K562 (cell line): Measurements from ENCODE around the gene ST6GALNAC6. TPM values are rescaled to one million over a fixed set of nuclear protein-coding genes. Genes with fewer than 3 reads are reported as not detected.

ENCODE experiments used
- ATAC-seq: fragments of 200-7000 bp; cut with Tn5 transposase; 3 replicates; pipeline ENCODE4 v1.9.1; 2020; ENCODE audit warnings: moderate library complexity
- BruUV-seq: library from RNA; stranded (reverse); fragments of 400-500 nt; replicated peaks from 2 replicates; lab custom pipeline; 2021; lab: Mats Ljungman, UMichigan
- CTCF ChIA-PET: fragments of 300-600 bp; formaldehyde crosslinking; extraction: SDS; loops from one replicate; lab custom pipeline; 2021; ENCODE audit warnings: low intra/inter-chr PET ratio; lab: Yijun Ruan, JAX
- POLR2A ChIA-PET: fragments of 300-600, 350-650 bp; sonication (Branson Sonifier 250); formaldehyde crosslinking; extraction: SDS; loops from one replicate; lab custom pipeline; 2021; ENCODE audit warnings: antibody characterized with exemption, inconsistent platforms; lab: Yijun Ruan, JAX
- DNase-seq, 4 experiments: peaks; one replicate each; pipeline versions ENCODE4 v3.0.0 to v3.0.0-alpha.2; 2011 to 2018; ENCODE audit warnings: low spot score in 3 of 4, mixed read lengths in 3 of 4; ENCODE audit errors: extremely low read depth in 1 of 4
- FAIRE-seq: peaks from 2 replicates; lab custom pipeline; 2011; peaks lifted over from hg19 to GRCh38; lab: Jason Lieb, UNC
- H2AFZ ChIP-seq: 2 replicates; pipeline ENCODE4 v1.6.0; 2011; ENCODE audit warnings: low read depth, low read length, control low read depth, inconsistent platforms
- H3K27ac ChIP-seq: fragments of 200-600 bp; 3 replicates; pipeline ENCODE4 v1.8.0; 2011; ENCODE audit warnings: low read depth, mild to moderate bottlenecking, control low read depth, inconsistent platforms, low read length, moderate library complexity, mixed read lengths; ENCODE audit errors: extremely low read depth
- H3K27me3 ChIP-seq, 2 experiments: fragments of 300-600 bp in 1 of 2; 2 replicates in 1 of 2; 3 replicates in 1 of 2; pipeline versions ENCODE4 v1.6.0 to v1.8.0; 2011; ENCODE audit warnings: inconsistent platforms in 2 of 2, low read length in 2 of 2, mild to moderate bottlenecking in 1 of 2, mixed read lengths in 1 of 2, moderate library complexity in 1 of 2; ENCODE audit not compliant: control insufficient read depth in 2 of 2, insufficient read depth in 2 of 2
- H3K36me3 ChIP-seq: fragments of 300-600 bp; 3 replicates; pipeline ENCODE4 v1.8.0; 2011; ENCODE audit warnings: mild to moderate bottlenecking, low read length, inconsistent platforms; ENCODE audit not compliant: control insufficient read depth, insufficient read depth
- H3K4me1 ChIP-seq, 2 experiments: fragments of 200-600 bp in 1 of 2; replicated peaks in 1 of 2; 2 replicates in 1 of 2; 3 replicates in 1 of 2; pipeline versions ENCODE4 v1.5.1 to v1.8.0; 2011; ENCODE audit warnings: inconsistent platforms in 2 of 2, low read length in 2 of 2, mild to moderate bottlenecking in 1 of 2, mixed read lengths in 1 of 2, moderate library complexity in 1 of 2; ENCODE audit not compliant: control insufficient read depth in 2 of 2, insufficient read depth in 2 of 2
- H3K4me2 ChIP-seq: 2 replicates; pipeline ENCODE4 v1.6.1; 2011; ENCODE audit warnings: low read length, control low read depth, inconsistent platforms, mixed read lengths; ENCODE audit not compliant: insufficient read depth
- H3K4me3 ChIP-seq: fragments of 200-600 bp; sonication (generic), shearing (Covaris generic); 2 replicates; pipeline ENCODE4 v1.5.1; 2016; ENCODE audit warnings: control low read depth, inconsistent platforms
- H3K79me2 ChIP-seq: fragments of 200-600 bp; 3 replicates; pipeline ENCODE4 v1.8.0; 2011; ENCODE audit warnings: low read length, inconsistent platforms; ENCODE audit not compliant: control insufficient read depth, insufficient read depth
- H3K9ac ChIP-seq, 2 experiments: 2 replicates each; pipeline versions ENCODE4 v1.6.0 to v1.6.1; 2011; ENCODE audit warnings: low read depth in 2 of 2, low read length in 2 of 2, control low read depth in 1 of 2, inconsistent platforms in 1 of 2, mild to moderate bottlenecking in 1 of 2, mixed read lengths in 1 of 2; ENCODE audit not compliant: insufficient read depth in 1 of 2
- H3K9me1 ChIP-seq: one replicate; pipeline ENCODE4 v1.6.0; 2011; ENCODE audit warnings: inconsistent platforms, mild to moderate bottlenecking, low read length, moderate library complexity; ENCODE audit not compliant: control insufficient read depth, insufficient read depth
- H3K9me3 ChIP-seq: replicated peaks from 2 replicates; pipeline ENCODE4 v1.5.1; 2011; ENCODE audit warnings: low read depth, low read length, inconsistent platforms; ENCODE audit not compliant: control insufficient read depth, insufficient read depth
- H4K20me1 ChIP-seq: replicated peaks from 2 replicates; pipeline ENCODE4 v1.6.1; 2011; ENCODE audit warnings: low read length, inconsistent platforms, mixed read lengths; ENCODE audit not compliant: control insufficient read depth, insufficient read depth
- BCOR ChIP-seq: fragments of 450-650 bp; IDR thresholded peaks from 2 replicates; pipeline ENCODE4 v1.6.1; 2016
- MECOM ChIP-seq: fragments of 250-450 bp; sonication (Bioruptor Pico); IDR thresholded peaks from 2 replicates; pipeline ENCODE4 v1.8.0; 2022; ENCODE audit warnings: inconsistent platforms
- PPARD ChIP-seq: fragments of 250-450 bp; sonication (Bioruptor Pico); IDR thresholded peaks from 2 replicates; pipeline ENCODE4 v1.8.0; 2022; ENCODE audit warnings: inconsistent platforms, mild to moderate bottlenecking, moderate library complexity
- RBM25 ChIP-seq: fragments of 200-400 bp; formaldehyde crosslinking; IDR thresholded peaks from 2 replicates; pipeline ENCODE4 v1.6.1; 2018; ENCODE audit warnings: low read length, low read depth, moderate library complexity; ENCODE audit not compliant: severe bottlenecking
- ZNF121 ChIP-seq: sonication (generic); formaldehyde crosslinking; conservative IDR thresholded peaks from 2 replicates; pipeline ENCODE4 v1.8.0; 2022; ENCODE audit warnings: missing genetic modification reagents
- WGBS: fragments of 100-300 bp; shearing (Covaris generic); methylation state at CpG from one replicate; pipeline ENCODE4 v1.1.6; 2016; ENCODE audit warnings: low coverage, mixed read lengths; ENCODE audit not compliant: insufficient coverage; ENCODE audit errors: missing lambda C conversion rate; 5-methylcytosine and 5-hydroxymethylcytosine counted together
- in situ Hi-C: fragments of 300-500 bp; cut with MboI; formaldehyde crosslinking; loops from 4 replicates; pipeline ENCODE4 v1.15.0; 2018; ENCODE audit warnings: inconsistent platforms, mixed read lengths
- intact Hi-C: fragments of 100-400 bp; cut with micrococcal nuclease; formaldehyde crosslinking; loops from 2 replicates; pipeline ENCODE4 v1.14.2; 2022
- polyA plus RNA-seq, 8 experiments: library from polyadenylated mRNA; depleted of rRNA in 4 of 8; stranded (reverse) in 5 of 8; unstranded in 3 of 8; fragments of >200 nt; fragmentation: Nextera tagmentation in 2 of 8; fragmentation: Illumina TruSeq in 1 of 8; extraction: Ambion mirVana in 2 of 8; extraction: Trizol in 1 of 8; gene quantifications; 2 replicates each; pipeline versions ENCODE4 v1.2.1 to v1.2.3, GENCODE V29; 2011 to 2014; ENCODE audit warnings: inconsistent platforms in 1 of 8, missing spikeins in 1 of 8
- total RNA-seq, 7 experiments: library from RNA; depleted of rRNA in 6 of 7; stranded (reverse); fragments of >200 nt in 6 of 7; fragmentation: Illumina TruSeq in 2 of 7; extraction: Trizol in 2 of 7; gene quantifications; 2 replicates each; pipeline versions ENCODE4 v1.2.1 to v1.2.3, GENCODE V29; 2011 to 2021; ENCODE audit warnings: low replicate concordance in 1 of 7

Gene ST6GALNAC6
- total and polyA plus RNA-seq, 9 of the 15 experiments (the other 6 are each of a cell fraction or from before 2014, with no cell fraction given), result 0.13 to 23.0 (median 14.5) TPM

- H4K20me1 ChIP-seq, result no peaks in the 10 kb centered on the region
- no peak for TF ChIP-seq MECOM (CRISPR knock-in tag)
- TF ChIP-seq BCOR, result peak; percentile 58; the same call in 1 of the 2 replicates
- TF ChIP-seq RBM25, result peak; percentile 52
- TF ChIP-seq PPARD, result no peak
- peak; percentile 98 for TF ChIP-seq ZNF121 (CRISPR knock-in tag)
- H3K4me2 ChIP-seq, result 0 out of 2 replicates have a peak overlapping the region, but pooled peaks have one; percentile 3
- ChIA-PET CTCF (no interaction called here), POLR2A (no interaction called here)
- H3K9me1 ChIP-seq, result peaks cover 3% of the 10 kb centered on the region
- no peak overlapping the region for H3K4me3 ChIP-seq
- intact Hi-C loops (no loop called here), in situ Hi-C loops (no loop called here)
- BruUV-seq, result no TSS peak
- peaks cover 17% of the 10 kb centered on the region for H3K9me3 ChIP-seq
- ATAC-seq, result no peak
- peaks cover 23 to 27% of the 10 kb centered on the region in 2 experiments for H3K4me1 ChIP-seq
- H3K27ac ChIP-seq, result peak overlapping the region; percentile 25; the same call in 1 of the 3 replicates
- DNase-seq, result no peak
- H3K27me3 ChIP-seq, result no peaks in the 10 kb centered on the region
- no peaks in the 10 kb centered on the region for H3K36me3 ChIP-seq
- H3K9ac ChIP-seq, result no peak overlapping the region
- WGBS, result 70% methylated on average over 12 of the region's 12 CpGs
- H3K79me2 ChIP-seq, result no peaks in the 10 kb centered on the region
- no peak for FAIRE-seq
- no peak overlapping the region for H2AFZ ChIP-seq
Observed at GRCh38 chr9:127847833-127848755, 51.3 kb downstream of the ST6GALNAC6 start.
